Adipocyte (in vitro differentiated cells): ENCODE results near the gene PPARGC1A.

ENCODE experiments used
- DNase-seq: peaks from one replicate; pipeline ENCODE4 v3.0.0-alpha.2; 2015; ENCODE audit warnings: low read depth
- H3K27me3 ChIP-seq: replicated peaks from 2 replicates; pipeline ENCODE4 v1.7.0; 2013; ENCODE audit warnings: mild to moderate bottlenecking, low read length, moderate library complexity; ENCODE audit not compliant: control insufficient read depth, insufficient read depth
- H3K36me3 ChIP-seq: 2 replicates; pipeline ENCODE4 v1.7.0; 2013; ENCODE audit warnings: low read length, mild to moderate bottlenecking, moderate library complexity; ENCODE audit not compliant: control insufficient read depth, insufficient read depth, severe bottlenecking
- H3K4me1 ChIP-seq: 2 replicates; pipeline ENCODE4 v1.7.0; 2013; ENCODE audit warnings: mild to moderate bottlenecking, low read length, moderate library complexity; ENCODE audit not compliant: control insufficient read depth, insufficient read depth
- H3K4me3 ChIP-seq: 2 replicates; pipeline ENCODE4 v1.7.0; 2013; ENCODE audit warnings: mild to moderate bottlenecking, low read length, moderate library complexity
- H3K9ac ChIP-seq: 2 replicates; pipeline ENCODE4 v1.7.0; 2013; ENCODE audit warnings: mild to moderate bottlenecking, low read length, moderate library complexity
- H3K9me3 ChIP-seq: 2 replicates; pipeline ENCODE4 v1.7.0; 2013; ENCODE audit warnings: mild to moderate bottlenecking, low read length, moderate library complexity; ENCODE audit not compliant: control insufficient read depth

Gene PPARGC1A

GRCh38 chr4:23877758-23878229, 12.1 kb downstream of the PPARGC1A start:
- Histone ChIP-seq H3K27me3 (no peaks in the 10 kb centered on the region), H3K36me3 (peaks cover 29% of the 10 kb centered on the region), H3K4me3 (no peak overlapping the region), H3K9ac (no peak overlapping the region), H3K9me3 (no peaks in the 10 kb centered on the region), H3K4me1 (peaks cover 40% of the 10 kb centered on the region)
- no peak for DNase-seq

GRCh38 chr4:23876418-23877089, 13.3 kb downstream of the PPARGC1A start:
- Histone ChIP-seq H3K4me3 (no peak overlapping the region), H3K36me3 (peaks cover 17% of the 10 kb centered on the region), H3K9ac (no peak overlapping the region), H3K9me3 (no peaks in the 10 kb centered on the region), H3K4me1 (peaks cover 32% of the 10 kb centered on the region), H3K27me3 (no peaks in the 10 kb centered on the region)
- no peak for DNase-seq

- peaks cover 16% of the 10 kb centered on the region for H3K36me3 ChIP-seq
- no peak overlapping the region for H3K4me3 ChIP-seq
- H3K9me3 ChIP-seq: no peaks in the 10 kb centered on the region
- no peak for DNase-seq
- H3K27me3 ChIP-seq: no peaks in the 10 kb centered on the region
- no peak overlapping the region for H3K9ac ChIP-seq
- H3K4me1 ChIP-seq: peaks cover 35% of the 10 kb centered on the region
Measured at GRCh38 chr4:23875317-23875716, 14.5 kb downstream of the PPARGC1A start.

GRCh38 chr4:23874536-23874901, 15.3 kb downstream of the PPARGC1A start:
- Histone ChIP-seq H3K9ac (no peak overlapping the region), H3K4me1 (peaks cover 38% of the 10 kb centered on the region), H3K9me3 (no peaks in the 10 kb centered on the region), H3K27me3 (no peaks in the 10 kb centered on the region), H3K4me3 (no peak overlapping the region), H3K36me3 (peaks cover 16% of the 10 kb centered on the region)
- DNase-seq: no peak

- peaks cover 38% of the 10 kb centered on the region for H3K4me1 ChIP-seq
- no peak overlapping the region for H3K4me3 ChIP-seq
- no peaks in the 10 kb centered on the region for H3K27me3 ChIP-seq
- no peak for DNase-seq
- peaks cover 16% of the 10 kb centered on the region for H3K36me3 ChIP-seq
- H3K9me3 ChIP-seq: no peaks in the 10 kb centered on the region
- no peak overlapping the region for H3K9ac ChIP-seq
Measured at GRCh38 chr4:23873717-23874535, 15.9 kb downstream of the PPARGC1A start.

GRCh38 chr4:23871426-23871825, 18.4 kb downstream of the PPARGC1A start:
- Histone ChIP-seq H3K9me3 (no peaks in the 10 kb centered on the region), H3K27me3 (no peaks in the 10 kb centered on the region)
- DNase-seq: no peak

GRCh38 chr4:23866450-23867075, 23.3 kb downstream of the PPARGC1A start:
- peaks cover 28% of the 10 kb centered on the region for H3K4me1 ChIP-seq
- no peak overlapping the region for H3K9ac ChIP-seq
- H3K4me3 ChIP-seq: no peak overlapping the region
- no peaks in the 10 kb centered on the region for H3K9me3 ChIP-seq
- no peaks in the 10 kb centered on the region for H3K27me3 ChIP-seq
- peaks cover 4% of the 10 kb centered on the region for H3K36me3 ChIP-seq
- DNase-seq: no peak

More at GRCh38 chr4:23871426-23871825, 18.4 kb downstream of the PPARGC1A start:
- H3K36me3 ChIP-seq: peaks cover 20% of the 10 kb centered on the region
- no peak overlapping the region for H3K4me3 ChIP-seq
- no peak overlapping the region for H3K9ac ChIP-seq
- H3K4me1 ChIP-seq: peaks cover 28% of the 10 kb centered on the region

- no peak for DNase-seq
- Histone ChIP-seq H3K9ac (no peak overlapping the region), H3K4me1 (peaks cover 12% of the 10 kb centered on the region), H3K9me3 (no peaks in the 10 kb centered on the region), H3K27me3 (no peaks in the 10 kb centered on the region), H3K36me3 (no peaks in the 10 kb centered on the region), H3K4me3 (no peak overlapping the region)
Measured at GRCh38 chr4:23861897-23862296, 27.9 kb downstream of the PPARGC1A start.

- H3K9me3 ChIP-seq: no peaks in the 10 kb centered on the region
- no peaks in the 10 kb centered on the region for H3K36me3 ChIP-seq
- DNase-seq: no peak
- no peak overlapping the region for H3K4me3 ChIP-seq
- H3K9ac ChIP-seq: no peak overlapping the region
- H3K27me3 ChIP-seq: no peaks in the 10 kb centered on the region
- peaks cover 21% of the 10 kb centered on the region for H3K4me1 ChIP-seq
Measured at GRCh38 chr4:23860919-23861318, 28.9 kb downstream of the PPARGC1A start.

GRCh38 chr4:23857367-23857959, 32.4 kb downstream of the PPARGC1A start:
- H3K36me3 ChIP-seq: no peaks in the 10 kb centered on the region
- no peak overlapping the region for H3K9ac ChIP-seq
- DNase-seq: peak; percentile 30
- no peak overlapping the region for H3K4me3 ChIP-seq
- H3K27me3 ChIP-seq: no peaks in the 10 kb centered on the region
- H3K9me3 ChIP-seq: no peaks in the 10 kb centered on the region
- H3K4me1 ChIP-seq: peaks cover 29% of the 10 kb centered on the region

- no peak overlapping the region for H3K4me3 ChIP-seq
- H3K36me3 ChIP-seq: no peaks in the 10 kb centered on the region
- H3K27me3 ChIP-seq: no peaks in the 10 kb centered on the region
- DNase-seq: no peak
- H3K9ac ChIP-seq: no peak overlapping the region
- peaks cover 22% of the 10 kb centered on the region for H3K4me1 ChIP-seq
- no peaks in the 10 kb centered on the region for H3K9me3 ChIP-seq
Measured at GRCh38 chr4:23856630-23857029, 33.2 kb downstream of the PPARGC1A start.
